Measurements from ENCODE around the gene DLGAP1.

DNA sequence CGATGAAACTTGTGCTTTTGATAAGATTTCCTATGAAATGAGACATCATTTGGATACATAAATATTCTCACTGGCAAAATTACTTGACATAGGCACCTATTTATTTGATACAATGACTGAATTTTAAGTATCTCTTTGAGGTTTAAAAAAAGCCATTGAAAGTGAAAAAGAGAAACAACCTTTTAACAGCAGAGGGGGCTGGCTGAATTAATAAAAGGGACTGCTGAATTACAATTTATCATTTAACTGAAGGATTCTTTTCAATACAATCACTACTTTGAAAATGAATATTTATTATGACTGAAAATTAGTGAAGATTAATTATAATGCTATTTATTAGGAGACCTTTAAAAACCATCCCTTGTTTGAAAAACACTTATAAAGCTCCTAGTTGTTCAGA is 335.3 kb downstream of the DLGAP1 start:
- TF ChIP-seq, protein P1, sequence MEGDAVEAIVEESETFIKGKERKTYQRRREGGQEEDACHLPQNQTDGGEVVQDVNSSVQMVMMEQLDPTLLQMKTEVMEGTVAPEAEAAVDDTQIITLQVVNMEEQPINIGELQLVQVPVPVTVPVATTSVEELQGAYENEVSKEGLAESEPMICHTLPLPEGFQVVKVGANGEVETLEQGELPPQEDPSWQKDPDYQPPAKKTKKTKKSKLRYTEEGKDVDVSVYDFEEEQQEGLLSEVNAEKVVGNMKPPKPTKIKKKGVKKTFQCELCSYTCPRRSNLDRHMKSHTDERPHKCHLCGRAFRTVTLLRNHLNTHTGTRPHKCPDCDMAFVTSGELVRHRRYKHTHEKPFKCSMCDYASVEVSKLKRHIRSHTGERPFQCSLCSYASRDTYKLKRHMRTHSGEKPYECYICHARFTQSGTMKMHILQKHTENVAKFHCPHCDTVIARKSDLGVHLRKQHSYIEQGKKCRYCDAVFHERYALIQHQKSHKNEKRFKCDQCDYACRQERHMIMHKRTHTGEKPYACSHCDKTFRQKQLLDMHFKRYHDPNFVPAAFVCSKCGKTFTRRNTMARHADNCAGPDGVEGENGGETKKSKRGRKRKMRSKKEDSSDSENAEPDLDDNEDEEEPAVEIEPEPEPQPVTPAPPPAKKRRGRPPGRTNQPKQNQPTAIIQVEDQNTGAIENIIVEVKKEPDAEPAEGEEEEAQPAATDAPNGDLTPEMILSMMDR (conservative IDR thresholded peaks at IDR 0.05 in 1 of 2, IDR thresholded peaks at IDR 0.05 in 1 of 2; ENCODE audit: extremely low read depth in 1 of 2, insufficient read depth in 1 of 2, low read depth in 1 of 2, low read length in 2 of 2): no peak
- TF ChIP-seq EZH2 (IDR thresholded peaks at IDR 0.05; ENCODE audit: borderline replicate concordance, low read length): no peak
